ENCODE results near the gene TSGA10IP.
A peak's percentile ranks its signal among the peaks of the same experiment; 100 is the strongest.

The TSGA10IP gene

DNA sequence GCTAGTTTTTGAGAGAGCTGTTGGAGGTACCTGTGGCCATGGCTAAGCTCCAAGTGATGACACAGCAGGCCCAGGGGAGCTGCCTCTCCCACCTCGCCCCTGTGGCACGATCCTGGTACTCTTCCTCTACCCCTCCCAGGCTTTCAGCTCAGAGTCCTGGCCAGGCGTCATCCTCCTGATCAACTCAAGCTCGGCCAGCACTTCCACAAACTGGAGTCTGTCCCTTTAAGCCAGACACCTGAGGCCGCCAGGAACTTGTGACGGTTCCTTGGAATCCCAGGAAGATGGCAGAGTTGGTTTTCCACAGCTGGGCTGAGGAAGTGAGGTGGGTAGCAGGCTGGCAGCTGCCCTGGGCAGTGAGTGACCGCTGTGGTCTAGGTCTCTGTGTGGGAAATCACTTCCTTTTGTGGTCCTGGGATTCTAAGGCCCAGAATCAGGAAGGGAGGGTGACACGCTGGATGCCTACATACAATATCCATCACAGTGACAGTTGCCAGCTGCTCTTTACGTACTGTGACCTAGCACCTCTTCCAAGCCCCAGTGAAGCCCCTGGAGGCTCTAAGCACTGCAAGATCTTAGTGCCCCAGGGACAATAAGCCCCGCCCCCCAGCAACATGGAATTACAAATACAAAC, 63.3 kb downstream of the TSGA10IP start:
- Histone ChIP-seq H3K27ac (ENCODE audit: insufficient read depth in 1 of 2, low read depth in 1 of 2, low read length in 2 of 2, poor library complexity in 1 of 2, severe bottlenecking in 2 of 2) (no peak overlapping the region), H3K27me3 (replicated peaks in 2 of 5; ENCODE audit: control insufficient read depth in 4 of 5, insufficient read depth in 5 of 5, low read length in 4 of 5) (peaks cover 0 to 31% (median 10%) of the 10 kb centered on the region in 5 experiments), H3K9me3 (ENCODE audit: control extremely low read depth in 1 of 5, control insufficient read depth in 4 of 5, insufficient read depth in 2 of 5, low read depth in 1 of 5, low read length in 4 of 5) (no peaks in the 10 kb centered on the region), H3K4me3 (ENCODE audit: control insufficient read depth in 1 of 7, extremely low read depth in 1 of 7, insufficient read depth in 4 of 7, low read depth in 2 of 7, low read length in 6 of 7) (no peak overlapping the region), H3K36me3 (ENCODE audit: control insufficient read depth in 4 of 4, insufficient read depth in 4 of 4, low read length in 3 of 4) (peaks cover 2 to 23% (median 17%) of the 10 kb centered on the region in 4 experiments), H3K4me1 (ENCODE audit: control extremely low read depth in 1 of 4, control insufficient read depth in 4 of 4, insufficient read depth in 4 of 4, low read length in 3 of 4) (peaks cover 0 to 25% (median 21%) of the 10 kb centered on the region in 4 experiments)
- ChIA-PET CTCF (interaction anchor here (1.1 to 2.0 kb wide), 9 partner anchors 12 to 45 kb away, joined by 3 to 18 read pairs (median 4); no protein-coding TSS in a partner anchor), POLR2A (no interaction called here)
- whole genome bisulfite sequencing (ENCODE audit: insufficient coverage) = 73% methylated on average over 9 of the region's 10 CpGs
- peak in 1 of 3 donors; percentile 29 for DNase-seq

Measured in common myeloid progenitor, CD34-positive (primary cell).